Activated CD4-positive, alpha-beta T cell treated with anti-CD3 and anti-CD28 coated beads, Interleukin-10, Interleukin-2, amounts not matched to agents 100 ng/mL and 50 ng/mL, durations not matched to agents 16 hours and 8 hours (primary cell): ENCODE results near the gene BTNL2.

Experiments used
- DNase-seq: peaks from one replicate; pipeline ENCODE4 v3.0.0-alpha.2; 2020

The BTNL2 gene

DNA sequence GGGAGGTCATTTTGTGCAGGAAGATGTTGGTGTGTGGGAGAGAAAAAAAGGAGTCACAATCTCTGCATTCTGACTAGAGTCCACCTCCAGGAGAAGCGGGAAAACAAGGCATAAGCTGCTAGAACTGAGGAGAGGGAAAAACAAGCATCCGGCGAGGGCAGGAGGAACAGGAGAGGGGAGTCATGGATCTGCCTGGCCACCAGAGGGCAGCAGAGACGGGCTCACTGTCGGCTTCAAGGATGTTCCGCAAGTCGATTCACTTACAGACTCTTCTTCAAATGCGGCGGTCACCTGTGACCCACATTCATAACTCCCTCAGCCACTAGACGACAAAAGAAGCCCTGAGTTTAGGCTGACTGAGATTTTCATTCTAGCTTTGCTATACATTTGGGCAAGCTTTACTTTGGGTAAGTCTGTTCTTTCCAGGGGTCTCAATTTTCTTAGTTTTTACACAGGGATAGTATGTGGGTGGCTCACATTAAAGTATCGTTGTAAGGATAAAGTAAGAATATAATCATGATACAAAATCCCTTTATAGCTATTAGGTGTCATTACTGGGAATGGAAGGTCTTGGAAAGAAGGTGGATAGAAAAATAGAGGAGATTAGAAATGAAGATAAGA lies 6.6 kb upstream of the BTNL2 start:
- peak; percentile 82 for DNase-seq

DNA sequence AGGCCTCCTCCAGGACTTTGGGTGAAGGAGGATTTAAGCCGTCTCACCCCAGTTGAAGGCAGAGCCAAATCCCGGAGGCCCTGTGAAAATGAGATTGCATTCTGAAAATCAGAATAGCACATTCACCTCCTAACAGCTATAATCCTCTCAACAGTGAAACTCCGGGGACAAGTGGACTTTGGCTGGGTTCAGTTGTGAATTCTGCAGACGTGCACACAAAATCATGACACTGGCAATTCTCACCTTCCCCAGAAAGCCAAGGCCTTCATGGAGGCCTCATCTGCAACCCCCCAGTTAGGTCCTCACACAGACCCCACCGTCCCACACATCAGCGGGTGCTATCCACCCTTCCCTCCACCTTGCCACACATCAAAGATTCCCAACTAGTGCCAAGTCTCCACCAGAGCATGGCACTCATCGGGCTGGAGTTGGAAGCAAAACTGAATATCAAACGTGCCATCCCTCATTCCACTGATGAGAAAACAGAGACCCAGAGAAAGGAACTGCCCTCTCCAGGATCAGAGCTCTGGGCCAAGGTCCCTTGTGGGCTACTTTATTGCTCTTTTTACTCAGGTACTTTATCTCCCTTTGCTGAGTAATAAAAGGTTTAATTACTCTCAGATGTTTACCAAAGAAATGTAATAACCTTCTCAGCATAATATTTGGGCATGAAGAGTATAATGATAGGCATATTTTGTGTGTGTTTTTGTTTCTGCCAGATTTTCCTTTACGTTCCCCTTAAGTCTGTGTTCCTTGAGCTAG lies 4.8 kb upstream of the BTNL2 start:
- DNase-seq, result no peak

DNA sequence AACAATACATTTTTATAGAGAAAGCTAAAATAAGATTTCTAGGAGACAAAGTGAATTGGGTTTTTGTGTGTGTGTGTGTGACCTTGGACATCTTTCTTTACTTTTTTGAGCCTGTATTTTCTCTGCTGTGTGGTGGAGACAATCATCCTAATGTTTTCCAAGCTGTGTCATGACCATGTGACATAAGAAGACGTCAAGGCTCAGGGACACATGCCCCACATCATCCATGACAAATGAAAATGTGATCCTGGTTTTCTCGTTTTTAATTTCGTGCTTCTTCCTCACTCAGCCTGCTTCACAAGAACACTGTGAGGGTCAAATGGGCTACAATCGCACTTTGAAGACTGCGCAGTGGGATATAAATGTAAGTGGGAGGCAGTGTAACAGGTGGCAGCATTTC lies 3.9 kb upstream of the BTNL2 start:
- no peak for DNase-seq

DNA sequence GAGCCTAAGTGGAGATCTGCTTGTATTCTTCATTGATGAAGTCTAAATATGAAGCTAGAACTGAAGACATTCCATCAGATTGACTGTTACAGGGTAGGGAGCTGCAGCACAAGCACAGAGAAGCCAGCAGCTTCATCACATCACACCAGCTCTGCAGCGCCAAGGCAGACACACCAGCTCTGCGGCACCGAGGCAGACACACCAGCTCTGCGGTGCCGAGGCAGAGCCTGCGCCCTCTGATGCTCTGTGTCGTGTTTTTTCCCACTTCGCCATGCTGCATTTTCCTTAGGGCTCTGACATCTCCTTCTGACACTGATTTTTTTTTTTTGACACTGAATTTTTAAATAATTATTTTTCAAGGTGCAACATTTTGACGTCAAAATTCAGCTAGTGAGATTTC lies 784 bp downstream of the BTNL2 start:
- no peak for DNase-seq

DNA sequence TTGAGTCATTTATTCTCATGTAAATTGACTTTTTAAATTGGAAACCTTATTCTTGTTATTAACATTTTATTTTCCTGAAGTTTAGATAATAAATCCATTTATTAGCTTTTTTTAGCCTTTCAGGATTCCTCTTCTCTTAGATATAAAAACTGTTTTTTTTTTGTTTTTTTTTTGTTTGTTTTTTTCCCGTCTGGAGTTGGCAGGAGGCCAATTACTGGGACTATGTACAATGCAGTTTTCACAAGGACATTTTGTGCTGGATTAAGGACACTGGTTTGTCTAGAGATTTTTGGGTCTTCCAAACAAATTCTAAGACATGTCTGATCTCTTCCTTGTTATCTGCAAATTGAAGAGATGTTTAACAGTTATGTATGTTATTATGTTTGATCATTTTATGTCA lies 1.3 kb downstream of the BTNL2 start:
- DNase-seq, result no peak

DNA sequence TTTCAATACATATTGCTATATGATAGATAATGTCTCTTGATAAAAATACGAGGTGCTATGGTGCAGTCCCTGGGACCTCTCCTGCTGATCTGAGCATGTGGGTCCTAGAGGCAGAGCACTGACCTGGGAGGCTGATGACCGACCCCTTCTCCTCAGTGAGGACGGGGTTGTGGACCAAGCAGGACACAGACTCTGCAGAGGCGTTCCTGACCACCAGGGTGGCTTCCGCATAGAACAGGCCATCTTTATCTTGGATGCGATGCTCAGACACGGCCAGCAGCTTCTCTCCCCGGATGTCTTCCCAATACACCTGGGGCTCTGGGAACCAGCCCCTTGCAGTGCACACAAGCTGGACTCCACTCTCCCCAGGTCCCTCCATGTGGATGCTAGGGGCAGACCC lies 4.2 kb downstream of the BTNL2 start:
- DNase-seq, result no peak

DNA sequence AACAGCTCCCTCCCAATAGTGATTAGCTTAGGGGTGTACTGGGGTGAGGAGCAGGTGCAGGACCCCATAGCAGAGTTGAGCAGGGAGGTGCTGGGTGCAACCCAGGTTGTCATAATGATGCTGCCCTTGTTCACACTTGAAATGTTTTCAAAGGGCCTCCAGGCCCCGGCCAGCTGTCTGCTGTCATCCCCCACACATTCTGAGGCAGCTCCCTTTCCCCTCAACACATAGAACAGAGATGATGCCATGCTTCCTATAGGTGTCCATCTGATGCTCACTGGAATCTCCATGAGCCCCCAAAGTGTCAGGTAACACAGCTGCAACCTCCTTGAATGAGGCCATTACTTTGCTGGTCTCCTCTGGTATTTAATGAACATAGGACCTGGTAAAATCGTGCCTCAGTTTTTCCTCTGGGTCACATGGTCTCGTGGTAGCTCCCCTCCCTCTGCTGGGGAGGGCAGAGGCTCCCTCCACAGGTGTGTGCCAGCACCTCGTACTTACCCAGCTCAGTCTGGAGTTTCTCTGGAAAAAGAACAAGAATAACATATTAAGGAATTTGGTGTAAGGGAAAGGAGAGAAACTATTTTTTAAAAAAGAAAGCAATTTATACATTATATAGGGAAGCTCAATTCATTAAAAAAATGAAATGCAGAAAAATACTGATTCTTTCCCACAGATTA lies 5.6 kb downstream of the BTNL2 start:
- no peak for DNase-seq

DNA sequence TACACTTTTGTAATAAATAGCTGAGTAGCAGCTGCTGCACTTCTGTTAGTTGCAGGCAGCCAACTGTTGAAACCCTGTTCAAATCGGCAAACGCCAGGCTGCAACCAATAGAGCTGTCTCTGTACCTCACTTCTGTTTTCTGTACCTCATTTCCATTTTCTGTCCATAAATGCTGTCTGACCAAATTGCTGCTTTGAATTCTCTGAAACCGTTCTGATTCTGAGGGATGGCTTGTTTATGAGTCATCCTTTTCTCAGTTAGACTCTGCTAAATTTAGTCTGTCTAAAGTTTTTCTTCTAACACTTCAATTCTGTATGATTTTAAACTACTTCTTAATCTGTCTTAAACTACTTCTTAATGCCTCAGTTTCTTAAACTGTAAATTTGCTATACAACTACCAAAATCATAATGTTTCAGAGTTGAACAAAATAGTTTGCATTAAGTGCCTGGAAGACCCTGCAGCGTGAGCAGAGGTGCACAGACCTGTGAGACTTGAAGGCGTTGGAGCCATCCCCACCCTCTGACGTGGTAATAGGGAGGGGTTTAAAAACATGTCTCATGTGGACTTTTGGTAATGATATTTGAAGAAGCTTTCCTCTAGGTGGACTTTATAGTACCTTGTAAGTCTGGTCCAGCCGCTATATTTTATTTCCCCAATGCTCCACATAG lies 9.6 kb downstream of the BTNL2 start:
- peak; percentile 58 for DNase-seq

DNA sequence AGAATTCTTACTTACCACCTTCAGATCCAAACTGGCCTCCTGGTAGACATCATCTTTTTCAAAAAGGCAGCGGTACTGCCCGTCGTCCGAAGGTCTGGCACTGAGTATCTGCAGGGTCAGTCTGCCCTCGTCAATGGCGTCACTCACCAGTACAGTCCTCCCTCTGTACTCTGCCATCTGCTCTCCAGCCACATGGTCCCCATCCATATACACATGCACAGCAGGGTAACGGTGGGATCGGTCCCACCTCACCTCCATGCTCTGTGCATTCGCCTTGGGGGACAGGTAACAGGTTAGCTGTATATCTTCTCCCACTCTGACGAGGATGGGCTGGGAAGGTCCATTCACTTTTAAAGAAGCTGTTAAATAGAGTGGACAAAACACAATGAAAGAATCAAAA lies 11.0 kb downstream of the BTNL2 start:
- no peak for DNase-seq

DNA sequence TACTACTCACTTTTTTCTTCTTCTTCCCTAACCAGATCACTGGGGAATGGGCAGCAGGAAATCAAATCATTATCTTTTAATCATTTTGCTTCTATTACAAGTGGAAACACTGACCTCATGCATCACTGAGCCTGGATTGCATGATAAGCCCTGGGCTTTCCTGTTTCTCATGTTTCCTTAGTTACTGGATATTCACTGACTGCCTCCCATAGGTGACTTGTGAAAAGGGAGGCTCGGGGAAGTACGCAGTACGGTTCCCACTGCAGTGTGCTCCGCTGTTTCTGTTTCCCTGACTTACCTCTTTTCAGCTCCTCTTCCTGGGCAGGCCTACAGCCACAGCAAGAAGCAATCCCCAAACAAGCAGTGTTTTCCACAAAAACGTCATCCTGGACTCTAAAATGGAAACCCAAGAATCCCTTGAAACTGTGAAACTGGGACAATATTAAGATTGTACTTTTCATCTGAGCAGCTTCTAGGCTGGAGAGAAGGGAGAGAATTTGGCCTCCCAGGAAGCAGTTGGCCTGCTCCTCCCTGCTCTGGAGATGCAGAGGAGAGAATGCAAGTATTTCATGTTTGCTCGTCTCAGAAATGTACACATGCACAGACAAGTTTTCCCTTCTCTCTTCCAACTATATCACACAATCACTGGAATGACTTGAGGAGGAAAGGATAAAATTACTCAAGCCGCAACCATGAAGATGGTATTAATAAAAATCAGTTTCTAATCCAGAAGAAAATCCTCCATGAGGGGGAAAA lies 13.1 kb downstream of the BTNL2 start:
- DNase-seq, result no peak

DNA sequence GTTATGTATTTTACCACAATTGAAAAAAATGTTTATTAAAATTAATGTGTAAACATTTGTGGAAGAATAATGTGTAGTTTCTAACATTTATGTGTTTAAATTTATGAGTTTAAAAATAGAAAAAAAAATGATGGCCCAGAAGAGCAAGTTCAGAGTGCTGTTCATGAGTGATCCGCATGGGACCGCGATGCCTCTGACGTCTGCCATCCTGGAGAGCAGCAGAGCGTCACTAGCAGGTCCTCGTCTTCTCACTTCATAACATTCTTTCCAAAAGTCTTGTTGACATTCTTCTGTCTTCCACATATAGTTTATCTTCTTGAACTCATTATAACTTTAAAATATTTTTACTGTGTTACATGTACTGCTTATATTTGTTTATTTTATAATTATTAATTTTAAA lies 15.5 kb downstream of the BTNL2 start:
- no peak for DNase-seq

DNA sequence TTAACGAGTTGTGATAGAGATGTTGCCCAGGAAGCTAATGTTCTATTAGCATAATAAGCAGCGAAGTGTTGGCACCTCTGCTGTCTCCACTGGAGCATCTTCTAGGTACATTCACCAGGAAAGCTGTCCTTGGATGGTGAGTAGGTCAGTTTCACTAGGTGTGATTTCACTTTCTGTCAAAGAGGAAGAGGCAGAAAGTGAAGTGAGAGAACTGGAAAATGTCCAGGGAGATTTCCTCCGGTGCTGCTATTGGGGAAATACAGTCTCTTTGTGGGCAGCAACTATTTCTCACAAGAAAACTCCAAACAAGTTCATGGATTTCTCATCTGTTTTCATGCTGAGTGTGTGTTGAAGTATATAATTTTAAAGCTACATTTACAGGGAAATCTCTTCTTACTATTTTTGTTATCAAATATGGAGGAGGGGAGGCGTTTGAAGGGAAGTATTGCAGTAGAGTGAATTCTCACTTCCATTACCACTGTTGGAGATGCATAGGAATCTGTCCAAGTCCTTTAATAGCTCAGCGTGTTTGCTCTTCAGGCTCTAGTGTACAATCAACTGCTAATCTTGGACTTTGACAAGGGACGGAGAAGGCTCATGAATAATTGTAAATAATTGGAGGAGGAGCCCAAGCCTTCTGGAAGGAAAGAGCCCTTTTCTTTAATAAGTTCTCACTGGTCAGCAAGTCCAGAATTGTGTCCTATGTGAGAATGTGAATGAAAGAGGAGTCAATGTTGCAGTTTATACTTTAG lies 19.2 kb downstream of the BTNL2 start:
- DNase-seq, result no peak

DNA sequence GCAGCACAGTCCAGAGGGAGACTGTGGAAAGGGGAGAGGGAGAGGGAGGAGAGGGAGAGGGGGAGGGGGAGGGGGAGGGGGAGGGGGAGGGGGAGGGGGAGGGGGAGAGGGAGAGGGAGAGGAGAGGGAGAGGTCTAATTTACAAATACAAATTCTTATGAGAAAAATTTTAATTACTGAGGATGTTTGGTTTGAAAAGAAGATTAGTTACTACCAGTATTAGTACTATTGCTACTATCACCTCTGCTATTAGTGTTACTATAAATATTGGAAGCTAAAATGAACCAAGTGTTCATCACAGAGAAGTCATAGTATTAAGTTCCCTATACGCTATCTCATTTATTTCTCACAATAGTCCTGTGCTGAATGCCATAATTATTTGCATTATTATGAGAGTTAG lies 20.9 kb downstream of the BTNL2 start:
- DNase-seq, result no peak

DNA sequence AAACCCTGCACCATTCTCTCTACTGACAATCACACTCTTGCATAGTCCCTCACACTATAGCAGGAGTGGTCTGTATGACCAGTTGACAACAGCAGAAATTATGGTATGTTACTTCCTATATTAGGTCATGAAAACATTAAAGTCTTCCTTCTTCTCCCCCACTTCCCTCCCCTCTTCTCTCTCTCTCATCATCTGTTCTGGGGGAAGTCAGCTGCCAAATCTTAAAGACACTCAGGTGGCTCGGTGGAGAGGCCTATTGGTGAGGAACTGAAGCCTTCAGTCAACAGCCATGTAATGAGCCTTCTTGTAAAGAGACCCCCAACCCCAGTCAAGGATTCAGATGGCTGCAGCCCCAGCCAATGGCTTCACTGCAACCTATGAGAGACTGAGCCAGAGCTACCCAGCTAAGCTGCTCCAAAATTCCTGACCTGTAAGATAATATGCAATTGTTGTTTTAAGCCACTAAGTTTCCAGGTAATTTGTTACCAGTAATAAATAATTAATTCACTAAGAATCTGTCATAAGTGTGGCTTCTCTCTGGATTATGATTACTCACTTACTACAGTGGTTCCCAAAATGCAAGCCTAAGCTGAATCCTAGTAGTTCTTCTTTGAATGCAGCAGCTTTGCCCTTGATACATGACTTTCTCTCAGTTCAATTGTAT lies 24.1 kb downstream of the BTNL2 start:
- no peak for DNase-seq

DNA sequence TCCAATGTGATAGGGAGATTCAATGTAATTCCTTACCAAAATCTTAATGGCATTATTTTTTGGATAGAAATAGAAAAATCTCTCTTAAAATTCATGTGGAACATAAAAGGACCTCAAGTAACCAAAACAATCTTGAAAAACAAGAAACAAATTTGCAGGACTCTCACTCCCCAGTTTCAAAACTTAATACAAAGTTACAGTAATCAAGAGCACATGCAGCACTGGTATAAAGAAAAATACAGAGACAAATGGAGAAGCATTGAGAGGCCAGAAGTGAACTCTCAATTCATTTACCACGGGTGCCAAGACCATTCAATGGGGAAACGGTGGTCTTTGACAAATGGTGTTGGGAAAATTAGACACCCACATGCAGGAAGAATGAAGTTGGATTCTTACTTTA lies 27.4 kb downstream of the BTNL2 start:
- DNase-seq, result no peak

DNA sequence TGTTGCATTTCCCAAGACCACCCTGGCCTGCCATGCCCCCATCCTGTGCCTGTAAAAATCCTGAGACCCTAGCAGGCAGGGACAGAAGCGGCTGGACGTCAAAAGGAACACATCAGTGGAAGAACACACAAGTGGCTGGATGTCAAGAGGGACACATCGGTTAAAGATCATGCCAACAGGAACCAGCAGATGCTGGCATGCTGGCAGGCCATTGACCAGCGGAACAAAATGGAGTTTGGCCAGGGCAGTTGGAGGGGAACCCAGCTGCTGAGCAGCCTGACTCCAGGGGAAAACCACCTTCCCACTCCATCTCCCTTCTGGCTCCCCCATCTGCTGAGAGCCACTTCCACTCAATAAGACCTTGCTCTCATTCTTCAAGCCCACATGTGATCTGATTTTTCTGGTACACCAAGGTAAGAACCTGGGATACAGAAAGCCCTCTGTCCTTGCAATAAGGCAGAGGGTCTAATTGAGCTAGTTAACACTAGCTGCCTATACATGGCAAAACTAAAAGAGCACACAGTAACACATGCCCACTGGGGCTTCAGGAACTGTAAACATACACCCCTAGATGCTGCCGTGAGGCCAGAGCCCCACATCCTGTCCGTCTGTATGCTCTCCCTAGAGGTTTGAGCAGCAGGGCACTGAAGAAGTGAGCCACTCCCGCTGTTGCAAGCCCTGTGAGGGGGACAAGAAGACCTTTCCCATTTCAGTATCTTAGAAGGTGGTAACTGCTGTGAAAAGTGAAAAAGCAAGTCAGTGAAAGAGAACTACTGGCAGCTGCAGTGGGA lies 31.0 kb downstream of the BTNL2 start:
- DNase-seq, result no peak

DNA sequence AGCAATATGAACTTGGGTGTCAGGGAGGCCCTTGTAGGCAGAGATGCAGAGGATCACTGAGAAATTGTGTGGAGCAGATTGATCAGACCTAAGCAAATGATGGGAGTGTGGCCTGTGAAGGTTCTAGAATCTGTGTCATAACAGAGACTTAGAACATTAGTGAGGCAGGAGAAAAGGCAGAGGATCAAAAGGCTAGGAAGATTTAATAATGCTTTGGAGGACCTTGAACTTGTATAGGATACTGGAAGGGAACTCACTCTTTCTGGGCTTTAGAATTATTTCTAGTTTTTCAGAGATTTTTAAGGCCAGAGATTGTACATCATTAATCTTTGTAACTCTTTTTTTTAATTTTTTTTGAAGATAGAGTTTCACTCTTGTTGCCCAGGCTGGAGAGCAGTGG lies 35.2 kb downstream of the BTNL2 start, which contains the start of gene TSBP1:
TSBP1 (minus strand) TSS at position 101 of the 400 bp plus-strand sequence. CDS start 197 bp downstream, outside the sequence.
- DNase-seq, result no peak

DNA sequence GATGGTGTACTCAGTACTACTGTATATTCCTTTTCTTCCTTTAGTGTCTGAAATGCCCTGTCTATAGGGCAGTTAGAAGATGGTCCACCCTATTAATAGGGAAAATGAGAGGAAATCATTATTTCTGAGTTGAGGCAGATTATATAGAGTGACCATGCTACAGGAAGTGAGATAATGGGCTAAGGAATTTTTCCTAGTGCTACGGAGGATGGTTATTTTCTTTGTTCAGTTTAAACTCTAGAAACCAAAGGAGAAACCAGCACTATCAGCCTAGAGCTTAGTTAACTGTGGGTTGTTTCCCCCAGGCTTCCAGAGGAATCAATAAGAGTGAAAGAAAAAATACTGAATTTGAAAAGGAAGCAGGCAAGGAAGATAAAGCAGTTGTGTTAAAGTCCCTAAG lies 35.8 kb downstream of the BTNL2 start:
- DNase-seq, result no peak

DNA sequence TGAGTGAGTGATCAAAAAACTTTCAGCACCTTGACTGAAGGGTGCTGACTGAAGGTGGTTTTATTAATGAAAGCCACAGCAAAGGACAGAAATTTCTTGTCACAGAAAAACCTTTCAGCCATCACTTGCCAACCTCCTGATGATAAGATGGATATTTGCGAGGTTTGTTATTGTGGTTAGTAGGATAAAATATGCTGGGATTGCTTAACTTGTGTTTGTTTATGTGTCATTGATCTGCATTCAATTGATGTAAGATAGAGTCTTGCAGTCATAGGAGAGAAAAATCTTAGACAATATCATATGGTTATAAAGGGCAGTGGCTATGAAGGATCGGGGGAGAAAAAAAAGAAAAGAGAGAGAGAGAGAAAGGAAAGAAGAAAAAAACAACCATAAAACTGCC lies 36.5 kb downstream of the BTNL2 start:
- no peak for DNase-seq

DNA sequence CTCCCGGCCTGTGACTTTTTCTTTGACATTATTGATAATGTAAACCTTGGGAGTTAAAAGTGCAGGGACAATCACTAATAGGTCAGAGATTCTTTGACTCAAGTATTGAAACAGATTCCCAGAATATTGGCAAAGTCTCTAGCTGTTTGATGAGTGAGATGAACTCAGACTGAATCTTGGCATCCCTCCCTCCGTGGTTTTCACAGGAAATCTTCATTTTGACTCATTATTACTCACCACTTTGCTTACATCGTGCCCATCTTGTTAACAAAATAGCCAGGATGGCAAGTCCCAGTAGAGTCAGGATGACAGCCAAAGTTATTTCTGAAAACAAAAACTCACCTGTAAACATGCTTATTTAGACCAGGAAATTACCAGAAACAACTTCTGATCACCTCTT lies 37.3 kb downstream of the BTNL2 start:
- DNase-seq, result peak; percentile 56

DNA sequence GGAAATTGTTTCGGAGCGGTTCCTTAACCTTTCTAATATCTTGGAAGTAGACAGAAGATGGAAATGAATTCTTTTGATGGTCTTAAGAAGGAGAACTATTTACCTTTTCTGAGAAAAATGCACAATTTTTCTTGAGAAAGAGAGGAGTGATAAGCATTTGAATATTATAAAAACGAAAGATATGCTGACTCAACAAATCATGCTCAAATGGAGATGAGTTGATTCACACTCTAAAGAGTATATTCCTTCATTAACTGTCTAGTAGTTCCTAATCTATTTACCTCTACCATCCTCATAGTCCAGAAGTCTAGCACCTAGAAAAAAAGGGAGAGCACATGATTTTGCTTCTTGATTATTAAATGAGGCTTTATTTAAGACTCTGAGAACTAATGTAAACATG lies 39.3 kb downstream of the BTNL2 start:
- no peak for DNase-seq
